CD14-positive monocyte (primary cell): ENCODE measurements around the gene GPN3. TPM values are rescaled to one million over a fixed set of nuclear protein-coding genes. Genes with fewer than 3 reads are reported as not detected.

Source experiments
- DNase-seq, 3 donors: peaks; one replicate each; pipeline ENCODE4 v3.0.0-alpha.2; 2011 to 2022
- H2AFZ ChIP-seq: 2 replicates; pipeline ENCODE4 v1.6.0; 2012; ENCODE audit warnings: mild to moderate bottlenecking, low read depth, low read length, inconsistent platforms; ENCODE audit not compliant: insufficient read depth, poor library complexity, severe bottlenecking
- H3K27ac ChIP-seq, 2 donors: 1 replicate in 1 of 2; 2 replicates in 1 of 2; pipeline ENCODE4 v1.5.1; 2012 to 2013; ENCODE audit warnings: low read length in 2 of 2, control low read depth in 1 of 2, inconsistent platforms in 1 of 2, low read depth in 1 of 2, mild to moderate bottlenecking in 1 of 2
- H3K27me3 ChIP-seq, 2 donors: one replicate each; pipeline versions ENCODE4 v1.6.0 to v1.6.1; 2011 to 2013; ENCODE audit warnings: low read length in 2 of 2; ENCODE audit not compliant: control insufficient read depth in 2 of 2, insufficient read depth in 2 of 2
- H3K36me3 ChIP-seq, 2 donors: replicated peaks in 1 of 2; 1 replicate in 1 of 2; 2 replicates in 1 of 2; pipeline versions ENCODE4 v1.5.1 to v1.6.1; 2012 to 2013; ENCODE audit warnings: low read length in 2 of 2, control low read depth in 1 of 2, inconsistent platforms in 1 of 2, mild to moderate bottlenecking in 1 of 2; ENCODE audit not compliant: insufficient read depth in 2 of 2, control insufficient read depth in 1 of 2
- H3K4me1 ChIP-seq, 2 donors: 1 replicate in 1 of 2; 2 replicates in 1 of 2; pipeline versions ENCODE4 v1.5.1 to v1.6.1; 2012 to 2013; ENCODE audit warnings: low read length in 2 of 2, control low read depth in 1 of 2, inconsistent platforms in 1 of 2, mild to moderate bottlenecking in 1 of 2, moderate library complexity in 1 of 2; ENCODE audit not compliant: insufficient read depth in 2 of 2, control insufficient read depth in 1 of 2
- H3K4me2 ChIP-seq: replicated peaks from 2 replicates; pipeline ENCODE3; 2012; ENCODE audit warnings: low read length, moderate library complexity, mild to moderate bottlenecking; ENCODE audit not compliant: poor library complexity, severe bottlenecking; ENCODE audit errors: extremely low read depth
- H3K4me3 ChIP-seq, 3 experiments: fragments of 200-600 bp in 1 of 3; sonication (generic) in 1 of 3; replicated peaks in 1 of 3; 1 replicate in 2 of 3; 2 replicates in 1 of 3; pipeline ENCODE4 v1.5.1; 2011 to 2013; ENCODE audit warnings: low read length in 3 of 3, mild to moderate bottlenecking in 3 of 3, control low read depth in 2 of 3, low read depth in 2 of 3, inconsistent platforms in 1 of 3, moderate library complexity in 1 of 3
- H3K79me2 ChIP-seq: 2 replicates; pipeline ENCODE4 v1.6.0; 2012; ENCODE audit warnings: mild to moderate bottlenecking, control low read depth, inconsistent platforms, low read length, moderate library complexity; ENCODE audit not compliant: insufficient read depth
- H3K9ac ChIP-seq: 2 replicates; pipeline ENCODE4 v1.6.0; 2017; ENCODE audit warnings: low read length, mild to moderate bottlenecking; ENCODE audit not compliant: insufficient read depth, poor library complexity, severe bottlenecking
- H3K9me3 ChIP-seq, 2 donors: replicated peaks in 1 of 2; 1 replicate in 1 of 2; 2 replicates in 1 of 2; pipeline versions ENCODE4 v1.5.1 to v1.6.1; 2012 to 2013; ENCODE audit warnings: low read length in 2 of 2, control low read depth in 1 of 2; ENCODE audit not compliant: control insufficient read depth in 1 of 2, insufficient read depth in 1 of 2
- H4K20me1 ChIP-seq: 2 replicates; pipeline ENCODE4 v1.6.0; 2012; ENCODE audit warnings: mild to moderate bottlenecking, low read length, control low read depth, moderate library complexity; ENCODE audit not compliant: insufficient read depth
- H3K27ac Mint-ChIP-seq, 7 donors: one replicate each; pipeline ENCODE4 v1.8.0; 2020; ENCODE audit warnings: mild to moderate bottlenecking in 7 of 7, mixed read lengths in 7 of 7, moderate library complexity in 6 of 7, inconsistent platforms in 2 of 7
- H3K27me3 Mint-ChIP-seq, 3 donors: one replicate each; pipeline ENCODE4 v1.8.0; 2021 to 2022; ENCODE audit warnings: low read depth in 3 of 3, mild to moderate bottlenecking in 3 of 3, mixed read lengths in 3 of 3, moderate library complexity in 3 of 3, inconsistent platforms in 1 of 3
- H3K36me3 Mint-ChIP-seq, 2 donors: one replicate each; pipeline ENCODE4 v1.8.0; 2020; ENCODE audit warnings: mixed read lengths in 2 of 2, inconsistent platforms in 1 of 2, mild to moderate bottlenecking in 1 of 2
- H3K4me1 Mint-ChIP-seq: one replicate; pipeline ENCODE4 v1.8.0; 2020; ENCODE audit warnings: mild to moderate bottlenecking, mixed read lengths
- H3K4me3 Mint-ChIP-seq, 2 donors: one replicate each; pipeline ENCODE4 v1.8.0; 2020; ENCODE audit warnings: mild to moderate bottlenecking in 2 of 2, mixed read lengths in 2 of 2, moderate library complexity in 1 of 2
- H3K9me3 Mint-ChIP-seq, 7 donors: one replicate each; pipeline ENCODE4 v1.8.0; 2020 to 2022; ENCODE audit warnings: mixed read lengths in 7 of 7, mild to moderate bottlenecking in 6 of 7, moderate library complexity in 6 of 7, inconsistent platforms in 2 of 7
- WGBS: methylation state at CpG from one replicate; pipeline ENCODE4 v1.1.5; 2013; ENCODE audit warnings: missing lambda C conversion rate; ENCODE audit not compliant: insufficient coverage; 5-methylcytosine and 5-hydroxymethylcytosine counted together
- intact Hi-C, 2 donors: fragments of 100-400 bp; cut with micrococcal nuclease; formaldehyde crosslinking; loops; one replicate each; pipeline versions ENCODE4 v1.15.0 to v1.15.1; 2023
- polyA plus RNA-seq, 3 donors: library from polyadenylated mRNA; depleted of rRNA in 1 of 3; unstranded in 2 of 3; stranded (reverse) in 1 of 3; fragments of 300-500 nt in 2 of 3; fragments of >200 nt in 1 of 3; fragmentation: Illumina TruSeq in 2 of 3; gene quantifications; 1 replicate in 2 of 3; 2 replicates in 1 of 3; pipeline ENCODE4 v1.2.3, GENCODE V29; 2012 to 2021
- TF ChIP-seq, protein P1 (sequence below): fragments of 200-600 bp; IDR thresholded peaks from one replicate; pipeline ENCODE4 v1.8.0; 2022; ENCODE audit warnings: antibody characterized with exemption, mild to moderate bottlenecking

The GPN3 gene
- polyA plus RNA-seq, 3 donors = 7.3 to 52.4 (median 25.3) TPM

DNA sequence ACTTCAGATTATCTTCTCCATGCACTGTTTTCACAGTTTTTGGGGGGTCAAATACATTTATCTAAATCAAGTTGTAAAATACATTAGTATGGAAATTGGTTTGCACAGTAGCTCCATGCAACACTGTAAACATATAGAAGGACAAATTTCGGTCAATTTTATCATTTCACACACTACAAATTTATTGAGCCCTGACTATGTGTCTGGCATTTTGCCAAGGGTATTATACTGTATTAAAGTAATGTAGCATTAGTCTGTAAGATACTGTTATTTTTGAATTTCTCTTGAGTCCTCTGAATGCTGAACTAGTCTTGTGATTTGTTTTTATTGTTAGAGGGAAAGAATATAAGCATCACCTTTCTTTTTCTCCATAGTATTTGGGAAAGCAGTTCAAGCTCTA is 35.4 kb upstream of the GPN3 start:
- no peak overlapping the region for H3K4me3 Mint-ChIP-seq

DNA sequence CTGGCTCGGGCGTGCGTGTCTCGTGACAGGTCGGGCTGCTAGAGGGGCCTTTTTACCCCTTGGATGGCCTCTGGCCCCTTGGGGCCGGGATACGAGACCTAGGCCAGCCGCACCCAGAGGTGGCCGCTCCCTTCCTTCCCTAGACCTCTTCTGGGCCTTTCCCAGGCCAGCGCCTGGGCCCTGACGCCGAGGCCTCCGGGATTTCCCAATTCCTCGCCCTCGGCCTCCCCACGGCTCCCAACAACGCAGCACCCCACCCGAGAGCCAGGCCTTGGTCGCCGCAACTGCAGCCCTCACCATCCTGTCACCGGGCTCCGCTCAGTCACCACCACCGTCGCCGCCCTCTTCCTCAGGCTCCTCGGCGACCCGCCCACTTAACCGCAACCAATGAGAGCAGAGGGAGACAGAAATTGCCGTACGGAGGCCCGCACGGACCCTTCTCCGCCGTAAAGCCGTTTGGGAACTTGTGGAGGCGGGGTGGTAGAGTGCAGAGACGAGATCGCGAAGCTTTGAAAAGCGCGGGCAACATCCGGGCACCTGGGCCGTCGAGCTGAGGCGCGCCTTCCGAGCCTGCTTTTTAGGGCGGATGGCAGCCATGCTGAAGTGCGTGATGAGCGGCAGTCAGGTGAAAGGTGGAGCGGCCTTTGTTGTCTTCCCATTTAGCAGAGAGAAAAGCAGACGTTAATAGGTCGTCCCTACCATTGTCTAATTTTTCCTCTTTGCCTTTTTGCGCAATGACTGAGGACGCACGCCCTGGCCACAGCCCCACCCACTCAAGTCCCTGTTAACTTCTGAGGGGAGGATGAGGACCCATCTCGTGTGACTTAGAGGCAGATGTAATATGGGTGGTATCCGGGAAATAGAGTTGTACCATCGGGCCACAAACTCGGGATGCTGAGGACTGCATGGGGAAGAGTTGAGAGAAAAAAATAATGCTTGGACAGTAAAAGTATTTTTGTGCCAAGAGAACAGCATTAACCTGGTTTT is 34.0 kb upstream of the GPN3 start, which contains the start of the genes RAD9B and VPS29:
Gene RAD9B (plus strand): TSS at position 580 of the 987 bp plus-strand sequence. CDS start 7 bp downstream, at position 587.
Gene VPS29 (minus strand): TSS at position 360 of the 987 bp plus-strand sequence. CDS start 60 bp downstream, at position 300.
- H3K27me3 ChIP-seq = no peaks in the 10 kb centered on the region
- peaks cover 0 to 5% of the 10 kb centered on the region in 2 donors for H3K36me3 ChIP-seq
- H3K27ac ChIP-seq = peak within 1 kb of the TSS; percentile 90 to 94
- DNase-seq = peak; percentile 96 to 99 (median 98)
- WGBS = under 1% methylated on average over 52 of the region's 61 CpGs
- H3K9ac ChIP-seq = peak within 1 kb of the TSS; percentile 93
- no peaks in the 10 kb centered on the region for H3K9me3 ChIP-seq
- peaks cover 29 to 49% of the 10 kb centered on the region in 2 donors for H3K4me1 ChIP-seq
- peak within 1 kb of the TSS; percentile 98 for H3K4me3 Mint-ChIP-seq
- no peaks in the 10 kb centered on the region for H3K27me3 Mint-ChIP-seq
- peaks cover 38% of the 10 kb centered on the region for H3K4me1 Mint-ChIP-seq
- no peaks in the 10 kb centered on the region for H3K9me3 Mint-ChIP-seq
- H2AFZ ChIP-seq = peak within 1 kb of the TSS; percentile 87
- peaks cover 35% of the 10 kb centered on the region for H4K20me1 ChIP-seq
- H3K36me3 Mint-ChIP-seq = peaks cover 0 to 2% of the 10 kb centered on the region in 2 donors
- H3K79me2 ChIP-seq = peaks cover 53% of the 10 kb centered on the region
- H3K27ac Mint-ChIP-seq = peak within 1 kb of the TSS; percentile 94 to 98 (median 96)
- H3K4me2 ChIP-seq = peak within 1 kb of the TSS; percentile 80
- H3K4me3 ChIP-seq = peak within 1 kb of the TSS; percentile 68 to 92 (median 91)
- intact Hi-C loops = loop anchor here (1.0 to 5.0 kb wide), 5 partner anchors 34 to 115 kb away; partner anchors contain the start of genes FAM216A (in 2 of the 2), GPN3 (in 2 of the 2) and ARPC3 (in 1 of the 2)
- TF ChIP-seq, protein P1, sequence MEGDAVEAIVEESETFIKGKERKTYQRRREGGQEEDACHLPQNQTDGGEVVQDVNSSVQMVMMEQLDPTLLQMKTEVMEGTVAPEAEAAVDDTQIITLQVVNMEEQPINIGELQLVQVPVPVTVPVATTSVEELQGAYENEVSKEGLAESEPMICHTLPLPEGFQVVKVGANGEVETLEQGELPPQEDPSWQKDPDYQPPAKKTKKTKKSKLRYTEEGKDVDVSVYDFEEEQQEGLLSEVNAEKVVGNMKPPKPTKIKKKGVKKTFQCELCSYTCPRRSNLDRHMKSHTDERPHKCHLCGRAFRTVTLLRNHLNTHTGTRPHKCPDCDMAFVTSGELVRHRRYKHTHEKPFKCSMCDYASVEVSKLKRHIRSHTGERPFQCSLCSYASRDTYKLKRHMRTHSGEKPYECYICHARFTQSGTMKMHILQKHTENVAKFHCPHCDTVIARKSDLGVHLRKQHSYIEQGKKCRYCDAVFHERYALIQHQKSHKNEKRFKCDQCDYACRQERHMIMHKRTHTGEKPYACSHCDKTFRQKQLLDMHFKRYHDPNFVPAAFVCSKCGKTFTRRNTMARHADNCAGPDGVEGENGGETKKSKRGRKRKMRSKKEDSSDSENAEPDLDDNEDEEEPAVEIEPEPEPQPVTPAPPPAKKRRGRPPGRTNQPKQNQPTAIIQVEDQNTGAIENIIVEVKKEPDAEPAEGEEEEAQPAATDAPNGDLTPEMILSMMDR = no peak

More for the DNA sequence above, 35.4 kb upstream of the GPN3 start:
- Mint-ChIP-seq H3K36me3 (no peaks in the 10 kb centered on the region), H3K27me3 (no peaks in the 10 kb centered on the region), H3K9me3 (no peaks in the 10 kb centered on the region), H3K27ac (no peak overlapping the region), H3K4me1 (peaks cover 36% of the 10 kb centered on the region)
- DNase-seq = no peak
- Histone ChIP-seq H2AFZ (no peak overlapping the region), H3K4me3 (no peak overlapping the region), H3K79me2 (peaks cover 40% of the 10 kb centered on the region), H3K4me2 (no peak overlapping the region), H3K27ac (no peak overlapping the region), H3K4me1 (peaks cover 29 to 41% of the 10 kb centered on the region in 2 donors), H4K20me1 (peaks cover 24% of the 10 kb centered on the region), H3K27me3 (no peaks in the 10 kb centered on the region), H3K36me3 (no peaks in the 10 kb centered on the region), H3K9ac (no peak overlapping the region), H3K9me3 (no peaks in the 10 kb centered on the region)
- TF ChIP-seq, protein P1 = no peak
- intact Hi-C loops = loop anchor here (2.0 to 5.0 kb wide), 3 partner anchors 36 to 114 kb away; partner anchors contain the start of genes FAM216A (in 1 of the 2) and GPN3 (in 1 of the 2)
- WGBS = no CpG with 5 or more reads among the region's 1 CpG
